ENCODE results near the gene ATP5F1D.

The ATP5F1D gene

GRCh38 chr19:1259876-1260748, 18.6 kb downstream of the ATP5F1D start:
- no peak for DNase-seq

GRCh38 chr19:1260749-1261537, 19.4 kb downstream of the ATP5F1D start:
- DNase-seq, result peak; percentile 95

- DNase-seq, result no peak
These were observed 19.9 kb downstream of the ATP5F1D start for GRCh38 chr19:1261538-1261797.

DNA sequence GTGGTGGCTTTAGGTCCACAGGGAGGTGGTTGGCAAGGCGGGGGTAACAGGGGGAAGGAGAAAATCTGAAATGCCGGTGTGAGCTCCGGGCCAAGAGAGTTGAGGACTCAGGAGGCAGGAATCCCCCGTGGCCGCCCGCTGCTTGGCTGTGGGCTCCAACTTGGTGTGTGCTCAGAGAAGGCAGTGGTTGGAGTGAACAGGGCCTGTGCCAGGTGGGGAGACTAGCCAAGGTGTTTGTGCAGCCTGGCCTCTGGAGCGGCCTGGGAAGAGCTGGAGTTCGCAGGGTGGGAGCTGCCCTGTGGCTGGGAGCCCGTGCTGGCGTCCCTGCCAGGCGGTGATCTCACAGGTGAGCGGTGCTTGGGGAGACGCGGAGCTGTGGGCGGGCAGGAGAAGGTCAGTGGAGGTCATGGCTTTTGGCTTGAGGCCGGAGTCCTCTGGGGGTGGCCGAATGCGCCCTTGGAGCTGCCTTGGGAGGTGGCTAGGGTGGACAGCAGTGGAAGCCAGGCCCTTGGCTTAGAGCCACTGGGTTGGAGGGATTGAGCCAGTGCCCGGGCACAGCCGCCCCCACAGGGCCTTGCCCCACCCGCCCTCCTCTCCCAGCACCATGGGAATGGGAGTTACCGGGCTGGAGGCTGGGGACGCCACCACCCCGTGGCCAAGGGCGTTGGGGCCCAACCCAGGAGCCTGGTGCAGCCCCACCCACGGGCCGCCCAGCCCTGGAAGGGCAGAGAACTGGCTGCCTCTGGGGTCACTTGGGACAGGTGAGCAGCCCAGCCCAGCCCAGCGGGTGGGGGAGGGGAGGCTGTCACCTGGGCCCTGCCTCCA, 20.5 kb downstream of the ATP5F1D start:
- DNase-seq, result peak; percentile 11

GRCh38 chr19:1262623-1263123, 21.1 kb downstream of the ATP5F1D start:
- DNase-seq, result no peak

GRCh38 chr19:1263188-1263587, 21.6 kb downstream of the ATP5F1D start:
- no peak for DNase-seq

GRCh38 chr19:1264801-1265614, 23.5 kb downstream of the ATP5F1D start:
- no peak for DNase-seq

DNA sequence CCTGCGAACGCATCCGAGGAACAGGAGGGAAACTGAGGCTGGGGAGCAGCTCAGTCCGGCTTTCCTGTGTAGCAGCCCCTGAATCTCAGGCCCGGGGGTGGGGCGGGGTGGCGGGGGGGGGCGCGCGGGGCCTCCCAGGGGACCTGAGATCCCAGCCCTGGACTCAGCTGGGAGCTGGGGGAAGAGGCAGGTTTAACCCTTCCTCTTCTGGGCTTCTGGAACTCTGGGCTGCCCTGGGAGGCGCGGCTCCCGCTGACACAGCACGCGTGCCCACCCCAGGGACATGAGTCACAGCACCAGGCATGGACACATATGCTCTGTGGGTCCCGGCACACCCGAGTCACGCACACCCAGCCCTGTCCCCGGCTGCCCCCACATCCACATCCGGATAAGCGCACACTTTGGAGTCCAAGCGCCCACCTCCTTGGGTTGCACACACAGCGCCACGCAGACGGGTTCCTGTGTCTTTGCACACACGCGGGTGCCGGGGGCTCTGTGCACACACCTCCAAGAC, 24.1 kb downstream of the ATP5F1D start:
- no peak for DNase-seq

DNA sequence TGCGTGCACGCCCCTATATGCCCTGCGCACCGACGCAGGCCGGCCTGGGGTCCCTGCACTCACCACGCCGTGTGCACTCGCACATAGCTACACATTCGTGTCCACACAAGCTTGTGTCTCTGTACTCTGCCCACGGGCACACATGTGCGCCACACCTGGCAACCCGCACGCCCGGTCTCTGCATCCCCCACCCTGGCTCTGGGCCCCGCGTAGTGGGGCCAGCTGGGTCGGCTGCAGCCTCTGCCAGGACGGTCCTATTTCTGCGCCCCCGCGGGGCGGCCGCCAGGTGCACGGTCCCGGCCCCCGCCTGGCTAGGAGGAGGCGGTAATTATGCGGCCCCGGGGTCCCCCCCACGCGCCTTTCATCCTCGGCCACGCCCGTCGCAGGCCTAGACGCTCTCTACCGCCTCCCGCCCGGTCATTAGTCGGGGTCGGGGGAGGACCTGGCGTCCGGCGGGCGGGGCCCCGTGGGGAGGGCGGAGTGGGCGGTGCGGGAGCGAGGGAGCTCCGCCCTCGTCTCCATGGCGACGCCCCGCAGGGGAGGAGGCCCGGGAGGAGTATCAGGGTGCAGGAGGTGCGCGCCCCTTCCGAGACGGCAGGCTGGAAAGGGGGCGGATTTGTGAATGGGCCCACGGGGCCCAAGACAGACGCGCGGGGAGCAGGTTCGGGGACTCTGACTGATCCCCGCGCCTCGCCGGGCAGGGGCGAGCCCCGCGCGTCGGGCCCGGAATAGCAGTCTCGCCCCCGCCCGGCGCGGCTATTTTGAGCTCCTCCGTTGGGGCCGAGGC, 24.8 kb downstream of the ATP5F1D start:
- DNase-seq, result peak; percentile 87

GRCh38 chr19:1266916-1267476, 25.4 kb downstream of the ATP5F1D start:
- peak; percentile 50 for DNase-seq

DNA sequence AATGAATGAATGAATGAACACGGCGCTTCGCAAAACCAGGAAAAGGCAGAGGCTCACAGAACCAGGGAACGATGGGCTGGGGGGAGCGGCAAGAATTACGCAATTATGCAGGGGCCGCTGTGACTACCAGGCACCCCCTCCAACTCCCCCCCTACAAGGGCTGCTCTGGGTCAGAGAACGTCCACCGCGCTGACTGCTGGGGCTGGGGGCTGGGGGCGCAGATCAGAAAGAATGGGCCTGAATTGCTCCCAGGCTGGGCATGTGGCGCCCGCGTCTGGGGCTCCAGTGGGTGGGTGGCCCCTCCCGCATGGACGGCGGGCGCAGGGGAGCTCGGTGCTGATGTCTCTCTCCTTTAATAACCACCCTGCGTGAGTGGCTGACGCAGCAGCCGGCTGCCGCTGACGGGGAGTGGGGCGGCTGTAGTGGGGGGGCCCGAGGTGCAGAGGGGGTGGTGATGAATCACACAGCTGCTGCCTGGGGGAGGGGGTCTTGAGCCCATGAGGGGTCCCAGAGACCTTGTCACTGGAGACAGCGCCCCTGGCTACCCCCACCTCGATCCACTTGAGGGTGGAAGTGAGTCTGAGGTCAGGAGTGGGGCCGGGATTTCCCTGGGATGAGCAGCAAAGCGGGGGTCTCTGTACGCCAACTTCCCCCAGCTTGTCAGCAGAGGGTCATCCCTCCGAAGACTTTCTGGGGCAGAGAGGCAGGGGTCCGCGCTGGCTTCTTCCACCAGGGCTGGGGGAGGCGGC, 26.1 kb downstream of the ATP5F1D start:
- no peak for DNase-seq

- DNase-seq, result no peak
These were observed 26.9 kb downstream of the ATP5F1D start for GRCh38 chr19:1268226-1269064.

DNA sequence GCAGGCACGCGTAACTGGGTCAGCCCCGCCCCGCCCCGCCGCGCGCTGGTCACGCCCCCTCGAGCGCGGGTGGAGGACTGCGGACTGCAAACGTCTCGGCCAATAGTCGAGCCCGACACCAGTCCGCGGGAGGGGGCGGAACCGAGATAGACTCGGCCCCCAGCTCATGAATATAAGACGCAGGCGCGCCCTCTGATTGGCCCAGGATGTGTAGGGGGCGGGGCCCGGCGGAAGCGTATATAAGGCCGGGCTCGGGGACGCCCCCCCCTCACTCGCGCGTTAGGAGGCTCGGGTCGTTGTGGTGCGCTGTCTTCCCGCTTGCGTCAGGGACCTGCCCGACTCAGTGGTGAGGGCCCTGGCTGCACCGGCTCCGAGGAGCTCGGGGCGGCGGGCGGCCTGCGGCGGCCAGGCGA, 27.5 kb downstream of the ATP5F1D start, which contains the start of gene CIRBP:
Gene CIRBP (plus strand): TSS at position 268 of the 413 bp plus-strand sequence. CDS start 1,602 bp downstream, outside the sequence.
- DNase-seq, result peak; percentile 97

- DNase-seq, result peak; percentile 80
These were observed 28.1 kb downstream of the ATP5F1D start for GRCh38 chr19:1269478-1270212.

DNA sequence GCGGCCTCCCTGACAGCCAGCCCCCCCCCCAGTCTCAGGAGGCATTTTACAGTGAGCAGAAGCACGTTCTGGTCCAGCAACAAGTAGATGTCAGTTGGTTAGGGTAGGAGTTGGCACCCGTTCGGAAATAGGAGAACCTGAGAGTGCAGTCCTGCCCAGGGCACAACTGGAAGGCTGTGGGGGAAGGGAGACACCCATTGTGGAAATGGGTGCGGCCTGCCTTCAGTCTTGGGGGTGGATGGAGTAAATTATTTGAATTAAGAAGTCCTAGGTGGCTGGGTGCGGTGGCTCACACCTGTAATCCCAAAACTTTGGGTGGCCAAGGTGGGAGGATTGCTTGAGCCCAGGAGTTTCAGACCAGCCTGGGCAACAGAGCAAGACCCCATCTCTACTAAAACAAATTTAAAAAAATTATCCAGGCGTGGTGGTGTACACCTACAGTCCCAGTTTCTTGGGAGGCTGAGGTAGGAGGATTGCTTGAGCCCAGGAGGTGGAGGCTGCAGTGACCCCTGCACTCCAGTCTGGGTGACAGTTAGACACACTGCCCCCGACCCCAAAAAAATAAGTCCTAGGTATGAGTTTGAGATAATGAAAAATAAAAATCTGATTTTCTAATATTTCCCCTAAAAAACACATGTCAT, 28.8 kb downstream of the ATP5F1D start:
- no peak for DNase-seq

DNA sequence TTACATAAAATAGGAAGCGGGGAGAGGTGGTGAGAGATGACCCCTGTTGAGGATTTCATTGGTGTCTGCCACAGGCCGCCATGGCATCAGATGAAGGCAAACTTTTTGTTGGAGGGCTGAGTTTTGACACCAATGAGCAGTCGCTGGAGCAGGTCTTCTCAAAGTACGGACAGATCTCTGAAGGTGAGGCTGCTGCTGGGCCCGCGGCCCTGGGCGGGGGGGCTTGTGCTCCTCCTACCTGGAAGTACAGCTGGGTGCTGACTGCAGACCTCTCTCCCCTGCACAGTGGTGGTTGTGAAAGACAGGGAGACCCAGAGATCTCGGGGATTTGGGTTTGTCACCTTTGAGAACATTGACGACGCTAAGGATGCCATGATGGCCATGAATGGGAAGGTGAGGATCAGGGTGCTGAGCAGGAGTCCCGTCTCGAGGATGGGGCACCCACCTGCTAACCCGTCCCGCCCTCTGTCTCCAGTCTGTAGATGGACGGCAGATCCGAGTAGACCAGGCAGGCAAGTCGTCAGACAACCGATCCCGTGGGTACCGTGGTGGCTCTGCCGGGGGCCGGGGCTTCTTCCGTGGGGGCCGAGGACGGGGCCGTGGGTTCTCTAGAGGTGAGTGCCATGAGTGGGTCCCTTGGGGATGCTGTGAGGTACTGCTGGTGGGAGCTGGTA, 29.4 kb downstream of the ATP5F1D start:
- DNase-seq, result no peak
